ENCODE data around the gene EEFSEC. TPM values are rescaled to one million over a fixed set of nuclear protein-coding genes. Genes with fewer than 3 reads are reported as not detected.
A peak's percentile ranks its signal among the peaks of the same experiment; 100 is the strongest.

The EEFSEC gene
- total RNA-seq, 1 experiment from 2014 or later = 13.8 TPM

GRCh38 chr3:128182656-128183055, 29.4 kb downstream of the EEFSEC start:
- DNase-seq (ENCODE audit: low read depth) = no peak

- DNase-seq (ENCODE audit: low read depth) = no peak
Observed at GRCh38 chr3:128185630-128186447, 32.6 kb downstream of the EEFSEC start.

- DNase-seq (ENCODE audit: low read depth) = no peak
Observed at GRCh38 chr3:128187495-128187894, 34.2 kb downstream of the EEFSEC start.

GRCh38 chr3:128188326-128188725, 35.0 kb downstream of the EEFSEC start:
- DNase-seq (ENCODE audit: low read depth) = peak; percentile 20

- DNase-seq (ENCODE audit: low read depth) = no peak
Observed at GRCh38 chr3:128188956-128189355, 35.7 kb downstream of the EEFSEC start.

- DNase-seq (ENCODE audit: low read depth) = peak; percentile 39
Observed at GRCh38 chr3:128190501-128190900, 37.2 kb downstream of the EEFSEC start.

- no peak for DNase-seq (ENCODE audit: low read depth)
Observed at GRCh38 chr3:128192131-128192530, 38.9 kb downstream of the EEFSEC start.

GRCh38 chr3:128193168-128193567, 39.9 kb downstream of the EEFSEC start:
- DNase-seq (ENCODE audit: low read depth) = no peak

- DNase-seq (ENCODE audit: low read depth) = no peak
Observed at GRCh38 chr3:128194843-128195242, 41.6 kb downstream of the EEFSEC start.

GRCh38 chr3:128195369-128195768, 42.1 kb downstream of the EEFSEC start:
- no peak for DNase-seq (ENCODE audit: low read depth)

GRCh38 chr3:128195802-128196201, 42.5 kb downstream of the EEFSEC start:
- no peak for DNase-seq (ENCODE audit: low read depth)

GRCh38 chr3:128196647-128197046, 43.4 kb downstream of the EEFSEC start:
- DNase-seq (ENCODE audit: low read depth) = no peak

GRCh38 chr3:128197855-128198254, 44.6 kb downstream of the EEFSEC start:
- DNase-seq (ENCODE audit: low read depth) = no peak

GRCh38 chr3:128198313-128198712, 45.0 kb downstream of the EEFSEC start:
- no peak for DNase-seq (ENCODE audit: low read depth)

- no peak for DNase-seq (ENCODE audit: low read depth)
Observed at GRCh38 chr3:128199110-128199509, 45.8 kb downstream of the EEFSEC start.

GRCh38 chr3:128201158-128201755, 48.0 kb downstream of the EEFSEC start:
- DNase-seq (ENCODE audit: low read depth) = peak; percentile 44

GRCh38 chr3:128203169-128203568, 49.9 kb downstream of the EEFSEC start:
- DNase-seq (ENCODE audit: low read depth) = no peak

- no peak for DNase-seq (ENCODE audit: low read depth)
Observed at GRCh38 chr3:128205558-128206145, 52.4 kb downstream of the EEFSEC start.

GRCh38 chr3:128207951-128208350, 54.7 kb downstream of the EEFSEC start:
- no peak for DNase-seq (ENCODE audit: low read depth)

- no peak for DNase-seq (ENCODE audit: low read depth)
Observed at GRCh38 chr3:128210711-128211110, 57.4 kb downstream of the EEFSEC start.

GRCh38 chr3:128214056-128214455, 60.8 kb downstream of the EEFSEC start:
- DNase-seq (ENCODE audit: low read depth) = no peak

GRCh38 chr3:128215290-128215689, 62.0 kb downstream of the EEFSEC start:
- no peak for DNase-seq (ENCODE audit: low read depth)
